ENCODE measurements around the gene CD22.

GRCh38 chr19:35392742-35393715 lies 64.0 kb downstream of the CD22 start:
- no peak for TF ChIP-seq POLR2A (IDR thresholded peaks at IDR 0.05; ENCODE audit: extremely low read depth, insufficient read length)
- no peak for TF ChIP-seq CTCF (IDR thresholded peaks at IDR 0.05; ENCODE audit: low read depth, low read length)
- TF ChIP-seq MAX (IDR thresholded peaks at IDR 0.05; ENCODE audit: low read depth, low read length): no peak
- no peak for TF ChIP-seq MYC (IDR thresholded peaks at IDR 0.05; ENCODE audit: low read depth, low read length)
